ENCODE data around the gene ELOB. TPM values are rescaled to one million over a fixed set of nuclear protein-coding genes. Genes with fewer than 3 reads are reported as not detected.

Gene ELOB
- total RNA-seq, 1 donor from 2014 or later: 402 TPM

GRCh38 chr16:2775765-2776499 lies 1.1 kb downstream of the ELOB start:
- no peaks in the 10 kb centered on the region for H3K9me3 Mint-ChIP-seq
- peak overlapping the region; percentile 95 for H3K27ac Mint-ChIP-seq
- Histone ChIP-seq H4K20me1 (ENCODE audit: low read depth) (peaks cover 41% of the 10 kb centered on the region), H3K4me2 (peak overlapping the region; percentile 100), H2AFZ (replicated peaks) (no peak overlapping the region), H3K79me2 (ENCODE audit: low read depth) (peaks cover 56% of the 10 kb centered on the region), H3K4me1 (peaks cover 20% of the 10 kb centered on the region), H3K27ac (no peak overlapping the region), H3K9me3 (ENCODE audit: low read depth) (no peaks in the 10 kb centered on the region), H3K27me3 (no peaks in the 10 kb centered on the region), H3K9ac (peak overlapping the region; percentile 90), H3K4me3 (peak overlapping the region; percentile 99), H3K36me3 (no peaks in the 10 kb centered on the region), H3F3A (ENCODE audit: low read depth) (peaks cover 55% of the 10 kb centered on the region)
- peaks cover 7% of the 10 kb centered on the region for H3K27me3 Mint-ChIP-seq (ENCODE audit: insufficient read depth, low read depth)
- peak overlapping the region; percentile 99 for H3K4me3 Mint-ChIP-seq
- no peak for TF ChIP-seq EZH2phosphoT487 (IDR thresholded peaks at IDR 0.05)
- no peak for TF ChIP-seq EZH2 (IDR thresholded peaks at IDR 0.05)
- TF ChIP-seq CTCF (IDR thresholded peaks at IDR 0.05): no peak
- DNase-seq (ENCODE audit: low spot score): no peak
- peaks cover 12% of the 10 kb centered on the region for H3K36me3 Mint-ChIP-seq
- peaks cover 27% of the 10 kb centered on the region for H3K4me1 Mint-ChIP-seq

- Histone ChIP-seq H3K9ac (no peak overlapping the region), H3K4me2 (peak overlapping the region; percentile 100), H4K20me1 (ENCODE audit: low read depth) (peaks cover 48% of the 10 kb centered on the region), H3K9me3 (ENCODE audit: low read depth) (no peaks in the 10 kb centered on the region), H3K4me3 (no peak overlapping the region), H3K4me1 (peaks cover 19% of the 10 kb centered on the region), H2AFZ (replicated peaks) (no peak overlapping the region), H3K79me2 (ENCODE audit: low read depth) (peaks cover 56% of the 10 kb centered on the region), H3K27ac (no peak overlapping the region), H3K36me3 (no peaks in the 10 kb centered on the region), H3K27me3 (no peaks in the 10 kb centered on the region), H3F3A (ENCODE audit: low read depth) (peaks cover 54% of the 10 kb centered on the region)
- Mint-ChIP-seq H3K27ac (no peak overlapping the region), H3K4me3 (peak overlapping the region; percentile 99), H3K27me3 (ENCODE audit: insufficient read depth, low read depth) (peaks cover 7% of the 10 kb centered on the region), H3K36me3 (peaks cover 14% of the 10 kb centered on the region), H3K4me1 (peaks cover 28% of the 10 kb centered on the region), H3K9me3 (no peaks in the 10 kb centered on the region)
- TF ChIP-seq CTCF (IDR thresholded peaks at IDR 0.05): no peak
- no peak for TF ChIP-seq EZH2phosphoT487 (IDR thresholded peaks at IDR 0.05)
- no peak for TF ChIP-seq EZH2 (IDR thresholded peaks at IDR 0.05)
- DNase-seq (ENCODE audit: low spot score): no peak
Measured at GRCh38 chr16:2775131-2775716, 1.9 kb downstream of the ELOB start.

- Histone ChIP-seq H3K4me1 (peaks cover 13% of the 10 kb centered on the region), H4K20me1 (ENCODE audit: low read depth) (peaks cover 57% of the 10 kb centered on the region), H3K27me3 (no peaks in the 10 kb centered on the region), H3K27ac (no peak overlapping the region), H3K79me2 (ENCODE audit: low read depth) (peaks cover 56% of the 10 kb centered on the region), H3K36me3 (no peaks in the 10 kb centered on the region), H3K9ac (peak overlapping the region; percentile 35), H3F3A (ENCODE audit: low read depth) (peaks cover 54% of the 10 kb centered on the region), H3K9me3 (ENCODE audit: low read depth) (no peaks in the 10 kb centered on the region), H3K4me3 (no peak overlapping the region), H2AFZ (replicated peaks) (no peak overlapping the region), H3K4me2 (no peak overlapping the region)
- Mint-ChIP-seq H3K4me3 (peak overlapping the region; percentile 10), H3K27ac (no peak overlapping the region), H3K9me3 (no peaks in the 10 kb centered on the region), H3K4me1 (peaks cover 26% of the 10 kb centered on the region), H3K36me3 (peaks cover 22% of the 10 kb centered on the region), H3K27me3 (ENCODE audit: insufficient read depth, low read depth) (peaks cover 7% of the 10 kb centered on the region)
- TF ChIP-seq EZH2 (IDR thresholded peaks at IDR 0.05) (no peak), CTCF (IDR thresholded peaks at IDR 0.05) (no peak), EZH2phosphoT487 (IDR thresholded peaks at IDR 0.05) (no peak)
- DNase-seq (ENCODE audit: low spot score): no peak
Measured at GRCh38 chr16:2774161-2774891, 2.8 kb downstream of the ELOB start.

Data from neural progenitor cell (in vitro differentiated cells).